Heart right ventricle (tissue), 16 donors: ENCODE data around the gene ALDH1A1. TPM values are rescaled to one million over a fixed set of nuclear protein-coding genes. Genes with fewer than 3 reads are reported as not detected.

Experiments used
- ATAC-seq, 8 donors: fragments of 200-7000 bp; cut with Tn5 transposase; one replicate each; pipeline ENCODE4 v1.9.1; 2020; ENCODE audit warnings: mild to moderate bottlenecking in 8 of 8, moderate library complexity in 8 of 8, moderate number of reproducible peaks in 1 of 8
- DNase-seq, 2 donors: peaks; one replicate each; pipeline ENCODE4 v3.0.0-alpha.2; 2020
- H3K27ac ChIP-seq, 10 donors: fragments of 200-600 bp; sonication (generic) in 2 of 10; one replicate each; pipeline versions ENCODE4 v1.5.0 to v1.8.0; 2020 to 2022; ENCODE audit warnings: mild to moderate bottlenecking in 3 of 10
- H3K27me3 ChIP-seq, 7 donors: fragments of 200-600 bp; one replicate each; pipeline ENCODE4 v1.8.0; 2021 to 2022; ENCODE audit warnings: mild to moderate bottlenecking in 2 of 7
- H3K36me3 ChIP-seq, 9 donors: fragments of 200-600 bp; sonication (generic) in 1 of 9; one replicate each; pipeline versions ENCODE4 v1.5.0 to v1.8.0; 2020 to 2022; ENCODE audit warnings: mild to moderate bottlenecking in 2 of 9
- H3K4me1 ChIP-seq, 9 donors: fragments of 200-600 bp; sonication (generic) in 1 of 9; one replicate each; pipeline versions ENCODE4 v1.5.0 to v1.8.0; 2020 to 2022; ENCODE audit warnings: mild to moderate bottlenecking in 4 of 9
- H3K4me3 ChIP-seq, 10 donors: fragments of 200-600 bp; sonication (generic) in 2 of 10; one replicate each; pipeline versions ENCODE4 v1.5.0 to v1.8.0; 2020 to 2022; ENCODE audit warnings: mild to moderate bottlenecking in 7 of 10, moderate library complexity in 2 of 10
- H3K9me3 ChIP-seq, 11 donors: fragments of 200-600 bp in 10 of 11; sonication (generic) in 2 of 11; one replicate each; pipeline versions ENCODE4 v1.5.0 to v1.8.0; 2013 to 2022; ENCODE audit warnings: mild to moderate bottlenecking in 2 of 11, control low read depth in 1 of 11, moderate library complexity in 1 of 11
- WGBS, 2 donors: extraction: QIAGEN DNeasy Blood & Tissue Kit; methylation state at CpG; one replicate each; pipeline ENCODE4 v1.1.7; 2013; ENCODE audit warnings: inconsistent platforms in 1 of 2; 5-methylcytosine and 5-hydroxymethylcytosine counted together
- intact Hi-C, 10 donors: fragments of 100-400 bp; cut with DNase I; formaldehyde crosslinking; loops; one replicate each; pipeline versions ENCODE4 v1.11.1 to v1.14.2; 2022
- polyA plus RNA-seq, 2 donors: library from polyadenylated mRNA; stranded (reverse); fragments of 200-250 nt; gene quantifications; one replicate each; pipeline ENCODE4 v1.2.3, GENCODE V29; 2013
- total RNA-seq, 10 donors: library from RNA; stranded (reverse); fragmentation: NEBNext Ultra II Directional in 3 of 10; extraction: Animal tissue kit (Norgen Biotek cat#: 25700) in 3 of 10; gene quantifications; one replicate each; pipeline versions ENCODE4 v1.2.1 to v1.2.4, GENCODE V29; 2021 to 2023
- TF ChIP-seq, protein P1 (sequence below), 9 donors: fragments of 200-600 bp; sonication (generic) in 2 of 9; IDR thresholded peaks; one replicate each; pipeline versions ENCODE4 v1.5.0 to v1.8.0; 2021 to 2022; ENCODE audit warnings: antibody characterized with exemption in 9 of 9, mild to moderate bottlenecking in 5 of 9, moderate library complexity in 1 of 9
- donor health status: Arrhythmogenic right ventricular cardiomyopathy.
- donor health status: ischemic (EF 13 %, LVEDD 7.1; RV severe dilation, severe dysfunction).
- donor health status: healthy with polysubstance abuse.
- donor health status: DM: no; HTN: yes; CAD: no.
- donor health status: DM: no; HTN: no; CAD: no.
- donor health status: ischemic (EF 25% LVEDD 6.9; RV normal size, moderate dysfunction).
- donor health status: ischemic (EF 25% LVEDD 5.7; RV mildly dilated, moderate dysfunction).
- donor health status: healthy.
- donor health status: DM: yes; HTN: yes; CAD: no.
- donor health status: Ischemic cardiomyopathy.
- donor health status: ischemic (EF 35%, LVEDD 5.7; RV mildly dilated, moderate dysfunction).
- donor health status: nonischemic (EF 11% LVEDD 7.7; RV severe dilation, severe dysfunction).
- donor health status: DM: yes; HTN: yes; CAD: no.
- donor health status: PGD.
- donor health status: ischemic (EF 29% LVEDD 5.4; RV normal size, mild dysfunction).
- donor health status: nonischemic (EF 23%, LVEDD 6.1; RV moderate dilation, normal function).

ALDH1A1 gene
- total and polyA plus RNA-seq, 12 donors: 4.3 to 32.8 (median 11.1) TPM

GRCh38 chr9:72894342-72894741 is 58.5 kb downstream of the ALDH1A1 start:
- 95 to 98% methylated on average over 5 of the region's 5 CpGs for WGBS, 2 donors
- intact Hi-C loops: no loop called here
- H3K4me1 ChIP-seq: no peaks in the 10 kb centered on the region
- H3K36me3 ChIP-seq: no peaks in the 10 kb centered on the region
- no peaks in the 10 kb centered on the region for H3K9me3 ChIP-seq
- H3K4me3 ChIP-seq: no peak overlapping the region
- TF ChIP-seq, protein P1, sequence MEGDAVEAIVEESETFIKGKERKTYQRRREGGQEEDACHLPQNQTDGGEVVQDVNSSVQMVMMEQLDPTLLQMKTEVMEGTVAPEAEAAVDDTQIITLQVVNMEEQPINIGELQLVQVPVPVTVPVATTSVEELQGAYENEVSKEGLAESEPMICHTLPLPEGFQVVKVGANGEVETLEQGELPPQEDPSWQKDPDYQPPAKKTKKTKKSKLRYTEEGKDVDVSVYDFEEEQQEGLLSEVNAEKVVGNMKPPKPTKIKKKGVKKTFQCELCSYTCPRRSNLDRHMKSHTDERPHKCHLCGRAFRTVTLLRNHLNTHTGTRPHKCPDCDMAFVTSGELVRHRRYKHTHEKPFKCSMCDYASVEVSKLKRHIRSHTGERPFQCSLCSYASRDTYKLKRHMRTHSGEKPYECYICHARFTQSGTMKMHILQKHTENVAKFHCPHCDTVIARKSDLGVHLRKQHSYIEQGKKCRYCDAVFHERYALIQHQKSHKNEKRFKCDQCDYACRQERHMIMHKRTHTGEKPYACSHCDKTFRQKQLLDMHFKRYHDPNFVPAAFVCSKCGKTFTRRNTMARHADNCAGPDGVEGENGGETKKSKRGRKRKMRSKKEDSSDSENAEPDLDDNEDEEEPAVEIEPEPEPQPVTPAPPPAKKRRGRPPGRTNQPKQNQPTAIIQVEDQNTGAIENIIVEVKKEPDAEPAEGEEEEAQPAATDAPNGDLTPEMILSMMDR (IDR thresholded peaks at IDR 0.05): no peak
- no peak overlapping the region for H3K27ac ChIP-seq
- no peaks in the 10 kb centered on the region for H3K27me3 ChIP-seq
- DNase-seq (no peak), ATAC-seq (no peak)

- DNase-seq: no peak
- 87 to 91% methylated on average over 1 of the region's 1 CpG for WGBS, 2 donors
- no peaks in the 10 kb centered on the region for H3K4me1 ChIP-seq
- no peaks in the 10 kb centered on the region for H3K27me3 ChIP-seq
- no peak overlapping the region for H3K4me3 ChIP-seq
- no peaks in the 10 kb centered on the region for H3K9me3 ChIP-seq
- H3K27ac ChIP-seq: no peak overlapping the region
- ATAC-seq: no peak
- TF ChIP-seq, protein P1 (IDR thresholded peaks at IDR 0.05): no peak
- H3K36me3 ChIP-seq: no peaks in the 10 kb centered on the region
- intact Hi-C loops: no loop called here
Observed at GRCh38 chr9:72893437-72893836, 59.4 kb downstream of the ALDH1A1 start.

GRCh38 chr9:72891043-72891442 is 61.8 kb downstream of the ALDH1A1 start:
- Histone ChIP-seq H3K27me3 (no peaks in the 10 kb centered on the region), H3K36me3 (no peaks in the 10 kb centered on the region), H3K4me1 (no peaks in the 10 kb centered on the region), H3K9me3 (no peaks in the 10 kb centered on the region), H3K27ac (no peak overlapping the region), H3K4me3 (no peak overlapping the region)
- DNase-seq (no peak), ATAC-seq (no peak)
- TF ChIP-seq, protein P1 (IDR thresholded peaks at IDR 0.05): no peak
- intact Hi-C loops: no loop called here
- 67 to 78% methylated on average over 2 of the region's 2 CpGs for WGBS, 2 donors

DNA sequence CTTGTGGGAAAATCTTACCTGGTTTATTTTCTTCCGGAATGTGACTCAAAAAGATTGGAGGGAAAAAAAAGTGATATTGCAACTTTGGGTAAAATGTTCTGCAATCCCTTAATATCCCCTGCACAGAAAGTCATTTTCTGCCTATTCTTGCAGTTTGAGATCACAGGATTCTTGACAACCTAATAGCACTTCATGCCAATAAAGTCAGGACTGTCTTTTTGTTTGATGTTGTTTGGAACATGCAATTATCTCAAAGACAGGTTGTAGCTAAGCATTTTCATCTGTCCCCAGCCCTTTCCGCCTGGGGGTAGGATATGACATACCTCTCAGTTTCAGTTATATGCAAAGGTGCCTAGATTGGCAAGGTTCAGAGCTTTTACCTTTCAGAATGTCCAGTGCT is 63.9 kb downstream of the ALDH1A1 start:
- Histone ChIP-seq H3K27ac (no peak overlapping the region), H3K9me3 (no peaks in the 10 kb centered on the region), H3K27me3 (no peaks in the 10 kb centered on the region), H3K36me3 (no peaks in the 10 kb centered on the region), H3K4me3 (no peak overlapping the region), H3K4me1 (no peaks in the 10 kb centered on the region)
- TF ChIP-seq, protein P1 (IDR thresholded peaks at IDR 0.05): no peak
- ATAC-seq (no peak), DNase-seq (no peak)
- 92 to 95% methylated on average over 2 of the region's 2 CpGs for WGBS, 2 donors
- intact Hi-C loops: no loop called here
